ENCODE results near the gene THEM4.
"Not testable (repeated sequence)": the region's sequence is repeated elsewhere in the genome, so short reads cannot be mapped to it uniquely, and the experiment has no call there.

THEM4 gene

DNA sequence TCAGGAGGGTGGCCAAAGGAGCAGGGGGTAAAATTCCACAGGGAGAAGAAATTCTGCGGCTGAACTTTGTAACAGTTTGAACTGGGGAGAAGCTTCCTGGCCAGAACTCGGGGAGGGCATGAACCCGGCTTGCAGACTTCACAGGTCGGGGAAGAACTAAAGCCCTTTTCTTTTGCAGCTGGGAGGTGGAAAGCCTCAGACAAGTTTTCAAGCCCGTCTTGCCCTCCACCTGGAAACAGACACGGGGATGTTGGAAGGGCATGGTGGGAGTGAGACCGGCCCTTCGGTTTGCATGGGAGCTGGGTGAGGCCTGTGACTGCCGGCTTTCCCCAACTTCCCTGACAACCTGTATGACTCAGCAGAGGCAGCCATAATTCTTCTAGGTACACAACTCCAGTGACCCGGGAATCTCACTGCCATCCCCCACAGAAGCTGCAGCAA lies 11.3 kb downstream of the THEM4 start:
- no peak for DNase-seq (ENCODE audit: low read depth in 1 of 2, low spot score in 1 of 2)

DNA sequence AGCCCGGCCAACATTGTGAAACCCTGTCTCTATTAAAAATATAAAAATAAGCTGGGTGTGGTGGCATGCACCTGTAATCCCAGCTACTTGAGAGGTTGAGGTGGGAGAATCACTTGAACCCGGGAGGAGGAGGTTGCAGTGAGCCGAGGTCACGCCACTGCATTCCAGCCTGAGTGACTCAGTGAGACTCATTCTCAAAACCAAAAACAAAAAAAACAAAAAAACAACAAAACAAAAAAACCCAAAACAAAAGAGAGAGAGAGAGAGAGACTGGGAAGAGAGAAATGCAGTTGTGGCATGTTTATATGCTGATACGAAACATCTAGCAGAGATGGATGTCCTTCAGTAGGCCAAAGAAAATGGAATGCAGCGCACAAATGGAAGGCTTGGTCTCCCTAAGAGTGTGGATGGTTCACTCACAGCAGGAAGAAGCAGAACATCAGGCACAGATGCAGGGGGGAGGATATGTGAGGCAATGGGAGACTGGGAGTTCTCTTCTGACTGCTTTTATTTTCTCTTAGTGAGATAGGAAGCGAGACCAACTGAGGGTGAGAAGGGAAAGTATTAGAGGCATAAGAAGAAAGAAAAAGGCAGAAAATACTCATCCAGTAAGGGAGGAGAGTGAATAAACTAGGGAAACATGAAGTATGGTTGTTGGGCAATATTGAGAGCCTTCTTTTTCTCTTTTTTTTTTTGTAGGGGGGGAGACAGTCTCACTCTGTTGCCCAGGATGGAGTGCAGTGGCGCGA lies 16.0 kb downstream of the THEM4 start:
- no peak for DNase-seq (ENCODE audit: low read depth in 1 of 2, low spot score in 1 of 2)

DNA sequence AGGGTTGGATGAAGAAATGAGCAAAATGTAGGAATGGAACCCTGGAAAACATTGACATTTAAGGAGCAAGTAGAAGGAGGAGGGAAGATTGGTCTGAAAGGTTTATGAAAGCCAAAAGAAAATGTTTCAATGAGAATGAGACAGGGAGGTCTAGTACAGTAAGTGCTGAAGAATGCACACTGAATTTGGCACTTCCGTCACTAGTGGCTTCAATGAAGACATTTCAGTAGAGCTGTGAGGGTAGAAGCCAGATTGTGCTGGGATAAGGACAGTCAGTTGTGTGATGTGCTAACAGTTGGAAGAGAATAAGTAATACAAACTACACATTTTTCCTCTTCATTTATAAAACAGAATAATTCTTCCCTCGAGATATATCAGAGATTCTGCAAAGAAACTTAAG lies 17.1 kb downstream of the THEM4 start:
- no peak for DNase-seq (ENCODE audit: low read depth in 1 of 2, low spot score in 1 of 2)

DNA sequence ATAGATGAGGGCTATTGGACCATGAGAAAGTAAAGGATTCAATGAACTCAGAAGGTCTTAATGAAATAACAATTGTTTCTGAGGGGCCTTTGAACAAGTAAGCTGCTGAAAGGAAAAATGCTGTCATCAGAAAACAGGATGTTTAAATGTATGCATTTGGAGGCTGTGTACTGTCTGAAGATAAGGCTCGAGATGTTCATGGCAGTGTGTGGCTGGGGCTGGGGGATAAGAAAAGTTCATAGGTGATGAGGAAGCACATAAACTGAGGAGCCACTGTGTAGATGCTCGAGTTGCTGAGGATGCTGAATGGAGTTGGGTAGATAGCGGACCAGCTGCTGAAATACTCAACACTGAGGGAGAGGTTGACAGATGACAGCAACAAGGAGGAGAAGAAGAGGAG lies 17.8 kb downstream of the THEM4 start:
- no peak for DNase-seq (ENCODE audit: low read depth in 1 of 2, low spot score in 1 of 2)

DNA sequence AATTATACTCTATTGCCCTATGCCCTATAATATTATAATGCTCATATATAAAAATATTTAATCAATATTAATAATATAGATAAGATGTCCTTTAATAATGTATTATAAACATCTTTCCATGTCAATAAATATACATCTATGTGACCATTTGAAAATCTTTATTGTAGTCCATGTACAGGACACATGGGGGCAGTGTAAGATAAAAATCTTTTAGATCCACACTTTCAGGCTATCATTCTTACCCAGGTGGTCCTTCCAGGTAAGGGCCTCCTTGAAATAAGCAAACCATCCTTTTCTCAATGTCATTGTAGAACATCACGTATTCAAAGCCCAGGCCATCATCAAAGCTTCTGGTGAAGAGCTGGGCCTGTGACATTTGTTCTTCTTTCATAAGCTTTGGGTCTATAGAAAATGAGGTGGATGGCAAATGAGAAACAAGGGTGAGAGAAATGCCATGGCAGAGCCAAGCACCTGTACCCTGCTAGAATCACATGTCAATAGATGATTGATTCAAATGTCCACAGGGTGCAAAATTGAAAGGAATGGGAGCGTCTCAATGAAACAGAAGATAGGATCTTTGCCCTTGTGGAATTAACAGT lies 20.2 kb downstream of the THEM4 start:
- DNase-seq (ENCODE audit: low read depth in 1 of 2, low spot score in 1 of 2), result no peak

DNA sequence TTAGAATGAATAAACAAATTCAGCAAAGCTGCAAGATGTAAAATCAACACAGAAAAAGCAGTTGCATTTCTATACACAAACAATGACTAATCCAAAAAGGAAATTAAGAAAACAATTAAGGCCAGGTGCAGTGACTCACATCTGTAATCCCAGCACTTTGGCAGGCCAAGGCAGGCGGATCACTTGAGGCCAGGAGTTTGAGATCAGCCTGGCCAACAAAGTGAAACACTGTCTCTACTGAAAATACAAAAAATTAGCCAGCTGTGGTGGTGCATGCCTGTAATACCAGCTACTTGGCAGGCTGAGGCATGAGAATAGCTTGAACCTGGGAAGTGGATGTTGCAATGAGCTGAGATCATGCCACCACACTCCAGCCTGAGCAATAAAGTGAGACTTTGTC lies 22.3 kb downstream of the THEM4 start:
- DNase-seq (ENCODE audit: low read depth in 1 of 2, low spot score in 1 of 2), result no peak

DNA sequence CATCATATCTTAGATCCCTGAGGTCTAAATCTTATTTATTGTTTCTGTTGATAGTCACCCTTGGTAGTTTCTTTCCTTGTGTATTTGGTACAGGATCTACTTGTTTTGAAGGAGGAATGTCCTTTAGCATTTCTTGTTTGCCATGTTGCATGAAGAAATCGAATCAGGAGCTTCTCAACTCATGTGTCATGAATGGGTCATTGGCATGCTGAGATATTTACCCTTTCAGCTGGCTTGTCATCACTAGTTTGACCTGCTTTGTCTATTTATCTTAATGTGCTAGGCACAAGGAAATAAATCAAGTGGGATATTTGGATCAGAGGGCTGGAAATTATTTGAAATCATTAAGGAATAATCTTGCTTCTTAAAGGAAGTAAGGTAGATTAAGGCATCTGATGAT lies 23.8 kb downstream of the THEM4 start:
- DNase-seq (ENCODE audit: low read depth in 1 of 2, low spot score in 1 of 2), result no peak

DNA sequence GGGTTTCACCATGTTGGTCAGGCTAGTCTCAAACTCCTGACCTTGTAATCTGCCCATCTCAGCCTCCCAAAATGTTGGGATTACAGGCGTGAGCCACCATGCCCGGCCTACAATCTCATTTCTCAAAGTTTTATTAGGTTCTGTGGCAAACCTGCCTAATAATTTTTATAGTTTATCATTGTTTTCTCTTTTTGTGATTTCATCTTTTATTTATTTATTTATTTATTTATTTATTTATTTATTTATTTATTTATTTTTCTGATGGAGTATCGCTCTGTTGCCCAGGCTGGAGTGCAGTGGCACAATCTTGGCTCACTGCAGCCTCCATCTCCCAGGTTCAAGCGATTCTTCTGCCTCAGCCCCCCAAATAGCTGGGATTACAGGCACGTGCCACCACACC lies 24.4 kb downstream of the THEM4 start:
- not testable (repeated sequence) for DNase-seq (ENCODE audit: low read depth in 1 of 2, low spot score in 1 of 2)

DNA sequence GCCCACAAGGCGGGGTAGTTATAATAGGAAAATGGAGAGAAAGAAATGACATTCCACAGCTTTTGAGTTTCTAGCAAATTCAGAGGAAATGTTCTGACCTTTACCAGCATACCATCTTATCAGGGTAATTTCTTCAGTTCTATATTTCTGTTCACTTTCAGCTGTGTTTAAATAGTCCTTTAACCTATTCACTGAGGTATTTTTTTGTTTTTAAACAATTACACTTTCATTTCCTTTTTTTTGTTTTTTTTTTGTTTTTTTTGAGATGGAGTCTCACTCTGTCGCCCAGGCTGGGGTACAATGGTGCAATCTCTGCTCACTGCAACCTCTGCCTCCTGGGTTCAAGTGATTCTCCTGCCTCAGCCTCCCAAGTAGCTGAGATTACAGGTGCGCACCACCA lies 24.9 kb downstream of the THEM4 start:
- DNase-seq (ENCODE audit: low read depth in 1 of 2, low spot score in 1 of 2), result not testable (repeated sequence)

DNA sequence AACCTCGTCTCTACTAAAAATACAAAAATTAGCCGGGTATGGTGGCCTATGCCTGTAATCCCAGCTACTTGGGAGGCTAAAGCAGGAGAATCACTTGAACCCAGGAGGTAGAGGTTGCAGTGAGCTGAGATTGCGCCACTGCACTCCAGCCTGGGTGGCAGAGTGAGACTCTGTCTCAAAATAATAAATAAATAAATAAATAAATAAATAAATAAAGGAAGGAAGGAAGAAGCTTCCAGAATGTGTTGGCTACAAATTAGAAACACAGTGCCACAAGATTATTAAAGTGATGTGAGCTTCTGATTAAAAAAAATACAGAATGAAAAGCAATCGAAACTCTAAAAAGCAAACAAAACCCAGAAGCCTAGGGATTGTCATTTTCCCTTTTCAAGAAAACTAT lies 25.4 kb downstream of the THEM4 start:
- not testable (repeated sequence) for DNase-seq (ENCODE audit: low read depth in 1 of 2, low spot score in 1 of 2)

DNA sequence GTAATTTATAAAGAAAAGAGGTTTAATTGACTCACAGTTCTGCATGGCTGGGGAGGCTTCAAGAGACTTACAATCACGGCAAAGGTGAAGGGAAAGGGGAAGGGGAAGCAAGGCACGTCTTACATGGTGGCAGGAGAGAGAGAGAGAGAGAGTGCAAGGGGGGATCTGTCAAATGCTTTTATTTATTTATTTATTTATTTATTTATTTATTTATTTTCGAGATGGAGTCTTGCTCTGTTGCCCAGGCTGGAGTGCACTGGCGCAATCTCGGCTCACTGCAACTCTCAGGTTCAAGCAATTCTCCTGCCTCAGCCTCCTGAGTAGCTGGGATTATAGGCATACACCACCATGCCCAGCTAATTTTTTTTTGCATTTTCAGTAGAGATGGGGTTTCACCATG lies 26.4 kb downstream of the THEM4 start:
- not testable (repeated sequence) for DNase-seq (ENCODE audit: low read depth in 1 of 2, low spot score in 1 of 2)

DNA sequence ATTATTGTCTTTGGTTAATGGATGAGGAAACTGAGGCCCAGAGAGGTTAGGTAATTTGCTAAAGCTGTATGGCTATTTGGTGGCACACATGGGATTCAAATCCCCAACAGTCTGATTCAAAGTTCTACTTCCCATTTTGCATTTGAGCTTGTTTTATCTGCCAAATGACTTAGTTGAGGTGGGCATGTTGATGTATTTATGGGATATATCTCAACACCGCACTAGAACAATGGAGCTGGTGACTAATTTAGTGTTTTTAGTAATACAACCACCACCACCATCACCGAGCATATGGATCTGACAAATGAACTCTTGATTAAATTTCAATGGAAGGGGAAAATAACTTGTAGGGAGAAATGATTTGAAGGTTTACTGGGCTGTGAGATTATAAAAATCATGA lies 26.8 kb downstream of the THEM4 start:
- no peak for DNase-seq (ENCODE audit: low read depth in 1 of 2, low spot score in 1 of 2)

DNA sequence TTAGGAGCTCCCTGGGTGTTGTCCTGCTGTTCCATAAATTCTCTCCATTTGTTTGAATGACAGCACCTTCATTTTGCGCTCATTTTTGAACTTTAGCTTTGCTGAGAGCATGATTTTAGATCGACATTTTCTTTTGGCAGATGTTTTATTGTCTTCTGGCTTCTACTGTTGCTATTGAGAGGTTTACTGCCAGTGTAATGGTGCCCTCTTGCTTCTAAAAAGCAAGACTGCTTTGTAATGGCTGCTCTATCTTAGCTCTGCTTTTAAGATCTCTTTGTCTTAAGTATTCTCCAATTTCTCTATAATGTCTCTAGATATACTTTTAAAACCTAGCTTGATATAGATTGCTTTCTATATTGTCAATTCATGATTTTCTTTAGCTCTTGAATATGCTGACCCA lies 27.8 kb downstream of the THEM4 start:
- DNase-seq (ENCODE audit: low read depth in 1 of 2, low spot score in 1 of 2), result no peak

DNA sequence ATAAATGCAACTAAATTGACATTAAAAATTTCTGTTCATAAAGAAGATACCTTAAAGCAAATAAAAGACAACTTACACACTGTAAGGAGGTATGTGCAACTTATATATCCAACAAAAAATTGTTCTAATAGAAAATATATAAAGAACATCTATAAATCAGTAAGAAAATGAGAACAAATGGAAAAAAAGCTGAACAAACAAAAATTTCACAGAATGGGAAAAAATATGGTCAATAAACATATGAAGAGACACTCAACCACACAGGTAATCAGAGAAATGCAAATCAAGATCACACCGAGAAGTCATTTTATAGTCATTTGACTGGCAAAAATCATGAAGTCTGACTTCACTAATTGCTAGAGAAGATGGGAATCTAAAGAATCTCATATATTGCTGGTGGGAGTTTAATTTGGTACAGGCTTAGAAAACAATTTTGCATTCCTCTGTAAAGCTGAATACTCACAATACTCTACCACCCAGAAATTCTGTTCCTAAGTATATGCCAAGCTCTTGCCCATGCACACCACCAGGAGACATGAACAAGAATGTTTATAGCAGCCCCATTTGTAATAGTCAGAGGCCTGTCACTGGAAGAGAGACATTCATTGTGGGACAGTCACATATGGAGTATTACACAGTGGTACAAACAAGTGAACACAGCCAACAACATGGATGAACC lies 33.8 kb downstream of the THEM4 start:
- no peak for DNase-seq (ENCODE audit: low read depth in 1 of 2, low spot score in 1 of 2)

DNA sequence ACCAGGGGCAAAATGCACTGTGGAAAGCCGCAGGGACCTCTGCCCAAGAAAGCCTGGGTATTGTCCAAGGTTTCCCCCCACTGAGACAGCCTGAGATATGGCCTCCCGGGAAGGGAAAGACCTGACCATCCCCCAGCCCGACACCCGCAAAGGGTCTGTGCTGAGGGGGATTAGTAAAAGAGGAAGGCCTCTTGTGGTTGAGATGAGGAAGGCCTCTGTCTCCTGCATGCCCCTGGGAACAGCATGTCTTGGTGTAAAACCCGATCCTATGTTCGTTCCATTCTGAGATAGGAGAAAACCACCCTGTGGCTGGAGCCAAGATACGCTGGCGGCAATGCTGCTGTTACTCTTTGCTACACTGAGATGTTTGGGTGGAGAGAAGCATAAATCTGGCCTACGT lies 36.5 kb downstream of the THEM4 start:
- DNase-seq (ENCODE audit: low read depth in 1 of 2, low spot score in 1 of 2), result not testable (repeated sequence)

DNA sequence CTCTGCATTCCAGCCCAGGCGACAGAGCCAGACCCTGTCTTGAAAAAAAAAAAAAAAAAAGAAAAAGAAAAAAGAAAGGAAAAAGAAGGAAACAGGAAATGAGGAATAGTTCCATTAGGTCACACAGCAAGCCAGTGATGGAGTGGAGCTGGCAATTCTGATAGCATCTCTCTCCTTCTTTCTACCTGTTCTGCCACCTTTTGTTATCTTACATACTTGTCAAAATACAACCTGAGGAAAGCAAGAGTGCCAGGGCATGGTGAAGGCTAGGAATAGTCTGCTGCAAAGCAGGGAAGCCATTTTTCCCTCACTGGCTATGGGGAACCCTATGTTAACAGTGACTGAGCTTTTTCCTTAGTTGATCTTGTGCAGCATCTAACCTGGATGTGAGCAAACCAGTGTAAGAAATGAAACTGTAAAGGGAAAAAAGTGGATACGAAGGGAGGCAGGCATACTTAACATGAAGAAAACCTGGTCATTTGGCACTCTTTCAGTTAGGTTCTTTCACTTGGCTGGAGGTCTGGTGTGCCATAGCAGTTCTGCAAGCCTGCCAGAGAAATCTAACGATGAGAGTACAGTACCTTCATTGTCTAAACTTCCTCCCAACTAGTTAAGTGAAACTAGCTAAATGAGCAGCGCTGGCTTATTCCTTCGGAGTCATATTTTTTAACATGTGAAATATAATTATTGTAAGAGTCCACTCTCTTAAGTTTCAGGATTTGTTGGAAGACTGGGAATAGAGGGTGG lies 37.9 kb downstream of the THEM4 start:
- DNase-seq (ENCODE audit: low read depth in 1 of 2, low spot score in 1 of 2), result no peak

DNA sequence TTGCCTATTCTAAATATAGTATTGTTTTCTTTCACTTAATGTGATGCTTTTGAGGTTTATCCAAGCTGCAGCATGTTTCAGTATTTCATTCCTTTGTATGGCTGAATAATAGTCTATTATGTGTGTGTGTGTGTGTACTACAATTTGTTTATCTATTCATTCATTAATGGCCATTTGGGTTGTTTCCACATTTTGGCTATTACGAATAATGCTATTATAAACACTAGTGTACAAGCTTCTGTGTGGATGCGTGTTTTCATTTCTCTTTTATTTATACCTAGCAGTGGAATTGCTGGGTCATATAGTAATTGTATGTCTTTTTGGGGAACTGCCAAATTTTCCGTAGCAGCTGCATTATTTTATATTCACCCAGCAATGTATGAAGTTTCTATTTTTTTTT lies 40.8 kb downstream of the THEM4 start:
- no peak for DNase-seq (ENCODE audit: low read depth in 1 of 2, low spot score in 1 of 2)

DNA sequence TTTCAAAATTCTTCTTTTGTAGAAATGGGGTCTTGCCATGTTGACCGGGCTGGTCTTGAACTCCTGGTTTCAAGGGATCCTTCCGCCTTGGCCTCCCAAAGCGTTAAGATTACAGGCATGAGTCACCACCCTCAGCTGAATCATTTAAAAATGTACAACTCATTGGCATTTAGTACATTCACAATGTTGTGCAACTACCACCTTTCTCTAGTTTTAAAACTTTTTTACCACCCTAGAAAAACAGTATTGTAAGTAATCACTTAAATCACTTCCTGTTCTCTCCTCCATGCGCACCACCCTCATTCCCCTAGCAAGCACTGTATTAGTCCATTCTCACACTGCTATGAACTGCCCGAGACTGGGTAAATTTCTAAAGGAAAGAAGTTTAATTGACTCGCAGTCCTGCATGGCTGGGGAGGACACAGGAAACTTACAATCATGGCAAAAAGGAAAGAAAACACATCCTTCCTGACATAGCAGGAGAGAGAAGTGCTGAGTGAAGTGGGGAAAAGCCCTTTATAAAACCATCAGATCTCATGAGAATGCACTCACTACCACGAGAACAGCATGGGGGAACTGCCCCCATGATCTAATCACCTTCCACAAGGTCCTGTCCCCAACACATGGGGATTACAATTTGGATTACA lies 41.4 kb downstream of the THEM4 start:
- DNase-seq (ENCODE audit: low read depth in 1 of 2, low spot score in 1 of 2), result no peak

DNA sequence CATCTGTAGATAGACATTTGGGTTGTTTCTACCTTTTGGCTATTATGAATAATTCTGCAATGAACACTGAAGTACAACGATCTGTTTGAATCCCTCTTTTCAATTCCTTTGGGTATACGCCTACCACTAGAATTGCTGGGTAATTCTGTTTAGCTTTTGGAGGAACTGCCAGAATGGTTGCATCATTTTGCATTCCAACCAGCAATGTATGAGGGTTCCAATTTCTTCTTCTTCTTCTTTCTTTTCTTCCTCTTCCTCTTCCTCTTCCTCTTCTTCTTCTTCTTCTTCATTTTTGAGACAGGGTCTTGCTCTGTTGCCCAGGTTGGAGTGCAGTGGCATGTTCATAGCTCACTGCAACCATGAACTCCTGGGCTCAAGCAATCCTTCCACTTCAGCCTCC lies 42.0 kb downstream of the THEM4 start:
- no peak for DNase-seq (ENCODE audit: low read depth in 1 of 2, low spot score in 1 of 2)

DNA sequence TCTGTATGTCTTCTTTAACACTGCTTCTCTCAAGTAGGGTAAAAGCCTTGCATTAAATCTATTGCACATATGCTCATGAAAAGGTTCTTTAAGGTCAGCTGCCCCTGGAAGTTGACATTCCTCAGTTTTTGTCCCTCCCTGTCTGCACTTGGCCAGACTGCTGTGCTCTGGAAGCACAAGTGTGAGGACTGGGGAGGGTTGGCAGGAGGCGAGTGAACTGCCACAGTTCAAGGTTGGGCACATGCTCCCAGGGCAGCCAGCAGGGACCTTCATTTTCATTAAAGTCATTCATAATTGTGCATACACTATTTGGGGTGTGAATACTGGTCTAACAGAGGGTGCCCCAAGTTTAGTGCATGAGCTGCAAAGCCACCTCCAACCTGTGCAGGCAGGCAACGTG lies 44.9 kb downstream of the THEM4 start:
- no peak for DNase-seq (ENCODE audit: low read depth in 1 of 2, low spot score in 1 of 2)

DNA sequence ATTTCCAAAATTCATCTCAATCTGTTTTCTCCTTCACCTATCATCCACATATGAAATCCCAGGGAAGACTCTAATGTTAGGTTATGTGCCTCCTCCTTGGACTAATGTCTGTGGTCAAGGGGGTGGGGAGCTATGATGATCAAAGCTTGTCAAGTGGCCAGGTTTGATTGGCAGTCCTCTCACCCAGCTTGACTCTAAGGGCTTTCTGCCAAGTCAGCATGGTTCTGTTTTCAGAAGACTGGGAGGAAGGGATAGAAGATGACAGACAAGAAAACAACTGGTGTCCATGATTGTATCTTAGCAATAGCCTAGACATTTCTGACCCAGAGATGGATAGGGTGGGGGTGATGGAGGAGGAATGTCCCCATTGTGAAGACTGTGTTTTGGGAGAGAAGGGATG lies 46.7 kb downstream of the THEM4 start:
- DNase-seq (ENCODE audit: low read depth in 1 of 2, low spot score in 1 of 2), result no peak
